ENCODE measurements around the gene FYTTD1. TPM values are rescaled to one million over a fixed set of nuclear protein-coding genes. Genes with fewer than 3 reads are reported as not detected.

The FYTTD1 gene, protein sequence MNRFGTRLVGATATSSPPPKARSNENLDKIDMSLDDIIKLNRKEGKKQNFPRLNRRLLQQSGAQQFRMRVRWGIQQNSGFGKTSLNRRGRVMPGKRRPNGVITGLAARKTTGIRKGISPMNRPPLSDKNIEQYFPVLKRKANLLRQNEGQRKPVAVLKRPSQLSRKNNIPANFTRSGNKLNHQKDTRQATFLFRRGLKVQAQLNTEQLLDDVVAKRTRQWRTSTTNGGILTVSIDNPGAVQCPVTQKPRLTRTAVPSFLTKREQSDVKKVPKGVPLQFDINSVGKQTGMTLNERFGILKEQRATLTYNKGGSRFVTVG
- 45.9 and 46.3 TPM in 2 replicates for total RNA-seq (2022)
- Bru-seq, nascent RNA, result percentile 77 among the genes with signal in this experiment
- percentile 92 among the genes with signal in this experiment for BruChase-seq, experiment 1, labeled RNA remaining after a 6-hour chase
- percentile 88 among the genes with signal in this experiment for BruChase-seq, experiment 2, labeled RNA remaining after a 2-hour chase
- long read RNA-seq, full-length matches to known transcripts, result 162 of 197 reads
- long read RNA-seq, partial matches to known transcripts, result 14 of 197 reads
- long read RNA-seq, other reads (novel, unspliced or antisense), result 21 of 197 reads

DNA sequence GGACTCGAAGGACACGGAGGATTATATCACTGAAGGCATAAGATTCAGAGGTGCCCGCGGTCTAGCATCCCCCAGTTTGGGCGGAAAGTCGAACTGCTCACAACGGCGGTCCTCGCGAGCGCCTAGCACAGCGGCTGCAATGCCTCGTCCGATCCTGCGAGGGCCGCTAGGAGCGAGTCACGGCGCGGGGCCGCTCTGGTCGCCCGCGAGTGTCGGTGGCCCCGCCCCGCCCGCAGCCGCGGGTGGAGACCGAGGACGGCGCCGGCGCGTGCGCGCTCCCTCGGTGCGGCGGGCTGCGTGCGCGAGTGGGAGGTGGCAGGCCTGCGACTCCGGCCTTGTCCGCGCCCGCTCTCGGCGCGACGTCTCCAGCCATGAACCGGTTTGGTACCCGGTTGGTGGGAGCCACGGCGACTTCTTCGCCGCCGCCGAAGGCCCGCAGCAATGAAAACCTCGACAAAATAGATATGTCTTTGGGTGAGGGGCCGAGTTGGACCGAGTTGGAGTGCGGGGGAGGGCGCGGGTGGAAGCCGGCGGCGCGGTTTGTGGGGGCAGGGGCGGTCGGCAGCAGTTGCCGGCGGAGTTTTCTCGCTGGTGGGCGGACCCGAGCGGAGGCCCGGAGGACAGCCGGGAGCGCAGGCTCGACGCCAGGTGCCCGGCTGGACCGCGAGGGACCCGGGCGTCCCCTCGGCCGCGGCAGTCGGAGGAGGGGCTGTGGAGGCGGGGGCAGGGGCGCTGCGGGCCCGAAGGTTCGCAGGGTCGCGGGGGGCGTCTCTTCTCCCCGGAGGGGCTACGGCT, at the start of gene FYTTD1:
Gene FYTTD1 (plus strand): TSS at position 283 of the 795 bp plus-strand sequence. CDS start 89 bp downstream, at position 372.
- Mint-ChIP-seq H3K4me1 (ENCODE audit: insufficient read depth, unreplicated experiment) (peaks cover 27% of the 10 kb centered on the region), H3K4me3 (ENCODE audit: unreplicated experiment) (peak within 1 kb of the TSS; percentile 98), H3K36me3 (ENCODE audit: insufficient read depth, unreplicated experiment) (peaks cover 7% of the 10 kb centered on the region), H3K27me3 (ENCODE audit: insufficient read depth, unreplicated experiment) (no peaks in the 10 kb centered on the region), H3K27ac (ENCODE audit: low read depth, unreplicated experiment) (peak within 1 kb of the TSS; percentile 97), H3K9me3 (ENCODE audit: unreplicated experiment) (no peaks in the 10 kb centered on the region)
- POLR2A ChIA-PET, result interaction anchor here (0.7 to 7.1 kb wide), 14 partner anchors 10 to 209 kb away, joined by 3 to 76 read pairs (median 6); partner anchors contain the start of genes LRCH3 and RUBCN
- CTCF ChIA-PET, result interaction anchor here (0.6 to 1.5 kb wide), 6 partner anchors 10 to 56 kb away, joined by 3 to 7 read pairs (median 3); no protein-coding TSS in a partner anchor
- TF ChIP-seq, protein P1, sequence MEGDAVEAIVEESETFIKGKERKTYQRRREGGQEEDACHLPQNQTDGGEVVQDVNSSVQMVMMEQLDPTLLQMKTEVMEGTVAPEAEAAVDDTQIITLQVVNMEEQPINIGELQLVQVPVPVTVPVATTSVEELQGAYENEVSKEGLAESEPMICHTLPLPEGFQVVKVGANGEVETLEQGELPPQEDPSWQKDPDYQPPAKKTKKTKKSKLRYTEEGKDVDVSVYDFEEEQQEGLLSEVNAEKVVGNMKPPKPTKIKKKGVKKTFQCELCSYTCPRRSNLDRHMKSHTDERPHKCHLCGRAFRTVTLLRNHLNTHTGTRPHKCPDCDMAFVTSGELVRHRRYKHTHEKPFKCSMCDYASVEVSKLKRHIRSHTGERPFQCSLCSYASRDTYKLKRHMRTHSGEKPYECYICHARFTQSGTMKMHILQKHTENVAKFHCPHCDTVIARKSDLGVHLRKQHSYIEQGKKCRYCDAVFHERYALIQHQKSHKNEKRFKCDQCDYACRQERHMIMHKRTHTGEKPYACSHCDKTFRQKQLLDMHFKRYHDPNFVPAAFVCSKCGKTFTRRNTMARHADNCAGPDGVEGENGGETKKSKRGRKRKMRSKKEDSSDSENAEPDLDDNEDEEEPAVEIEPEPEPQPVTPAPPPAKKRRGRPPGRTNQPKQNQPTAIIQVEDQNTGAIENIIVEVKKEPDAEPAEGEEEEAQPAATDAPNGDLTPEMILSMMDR (IDR thresholded peaks at IDR 0.05; ENCODE audit: unreplicated experiment), result peak; percentile 16
- peak; percentile 77 for DNase-seq (ENCODE audit: unreplicated experiment)
- BruUV-seq (replicated peaks), result no TSS peak
- intact Hi-C loops (cut with micrococcal nuclease), result loop anchor here (2.0 kb wide), 2 partner anchors 19 to 37 kb away; no protein-coding TSS in a partner anchor

DNA sequence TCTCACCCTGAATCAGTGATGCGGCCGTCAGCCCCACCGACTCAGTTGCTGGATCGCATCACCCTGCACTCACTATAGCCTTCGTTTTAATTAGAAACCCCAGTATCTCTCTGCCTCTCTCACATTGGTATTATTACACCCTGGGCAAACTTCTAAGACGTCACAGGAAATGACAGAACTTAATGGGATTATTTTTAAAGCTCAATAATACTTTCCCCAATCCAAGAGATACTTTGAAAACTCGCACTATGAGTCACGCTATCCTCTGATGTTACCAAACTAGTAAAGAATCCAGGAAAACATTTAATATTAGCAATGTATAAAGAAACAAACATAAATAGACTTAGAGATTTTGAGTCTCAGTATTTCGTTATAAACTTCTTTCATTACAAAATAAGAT, 49.6 kb upstream of the FYTTD1 start:
- peaks cover 67% of the 10 kb centered on the region for H3K36me3 Mint-ChIP-seq (ENCODE audit: insufficient read depth, unreplicated experiment)
- peaks cover 7% of the 10 kb centered on the region for H3K9me3 Mint-ChIP-seq (ENCODE audit: unreplicated experiment)
- no peaks in the 10 kb centered on the region for H3K27me3 Mint-ChIP-seq (ENCODE audit: insufficient read depth, unreplicated experiment)
- no peak overlapping the region for H3K27ac Mint-ChIP-seq (ENCODE audit: low read depth, unreplicated experiment)
- H3K4me3 Mint-ChIP-seq (ENCODE audit: unreplicated experiment), result no peak overlapping the region
- BruUV-seq (replicated peaks), result no TSS peak
- intact Hi-C loops (cut with micrococcal nuclease), result no loop called here
- no peak for DNase-seq (ENCODE audit: unreplicated experiment)
- TF ChIP-seq, protein P1 (IDR thresholded peaks at IDR 0.05; ENCODE audit: unreplicated experiment), result no peak
- no peaks in the 10 kb centered on the region for H3K4me1 Mint-ChIP-seq (ENCODE audit: insufficient read depth, unreplicated experiment)
- ChIA-PET CTCF (no interaction called here), POLR2A (interaction anchor here (0.5 to 1.5 kb wide), 2 partner anchors 24 to 51 kb away, joined by 3 to 4 read pairs; no protein-coding TSS in a partner anchor)

DNA sequence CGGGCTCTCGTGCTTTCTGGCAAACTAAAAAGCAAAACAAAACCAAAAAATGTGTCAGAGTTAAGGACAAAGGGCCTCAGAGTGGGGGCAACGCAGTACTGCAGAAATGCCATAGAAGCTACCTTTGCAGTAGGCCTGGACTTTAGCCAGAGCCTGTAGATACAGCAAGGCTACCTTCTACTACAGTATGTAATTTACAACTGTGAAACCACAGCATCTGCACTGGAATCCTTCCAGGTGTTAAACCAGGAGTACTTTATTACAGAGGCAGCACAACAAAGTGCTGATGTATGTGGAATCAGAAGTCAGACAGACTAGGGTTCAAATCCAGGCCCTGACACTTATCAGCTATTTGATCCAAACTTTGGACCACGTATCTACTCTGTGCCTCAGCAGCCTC, 47.8 kb upstream of the FYTTD1 start:
- TF ChIP-seq, protein P1 (IDR thresholded peaks at IDR 0.05; ENCODE audit: unreplicated experiment), result no peak
- BruUV-seq (replicated peaks), result no TSS peak
- Mint-ChIP-seq H3K27ac (ENCODE audit: low read depth, unreplicated experiment) (no peak overlapping the region), H3K9me3 (ENCODE audit: unreplicated experiment) (peaks cover 7% of the 10 kb centered on the region), H3K36me3 (ENCODE audit: insufficient read depth, unreplicated experiment) (peaks cover 61% of the 10 kb centered on the region), H3K4me3 (ENCODE audit: unreplicated experiment) (no peak overlapping the region), H3K27me3 (ENCODE audit: insufficient read depth, unreplicated experiment) (no peaks in the 10 kb centered on the region), H3K4me1 (ENCODE audit: insufficient read depth, unreplicated experiment) (no peaks in the 10 kb centered on the region)
- ChIA-PET POLR2A (interaction anchor here (1.5 kb wide), 1 partner anchor 49 kb away, joined by 4 read pairs; no protein-coding TSS in a partner anchor), CTCF (no interaction called here)
- no peak for DNase-seq (ENCODE audit: unreplicated experiment)
- intact Hi-C loops (cut with micrococcal nuclease), result no loop called here
